ENCODE results near the gene NOSTRIN.

DNA sequence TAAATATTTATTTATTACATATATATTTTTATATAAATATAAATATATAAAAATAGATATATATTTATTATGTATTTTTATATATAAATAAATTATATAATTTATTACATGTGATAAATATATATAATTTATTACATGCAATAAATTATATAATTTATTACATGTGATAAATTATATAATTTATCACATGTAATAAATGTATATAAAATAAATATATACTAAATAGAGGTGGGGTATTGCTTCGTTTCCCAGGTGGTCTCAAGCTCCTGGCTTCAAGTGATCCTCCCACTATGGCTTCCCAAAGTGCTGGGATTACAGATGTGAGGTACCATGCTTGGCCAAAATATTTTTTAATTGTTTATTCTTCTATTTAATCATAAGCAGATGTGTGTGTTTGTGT lies 95.0 kb downstream of the NOSTRIN start:
- TF ChIP-seq POLR2AphosphoS5 (IDR thresholded peaks at IDR 0.05) (no peak), CTCF (IDR thresholded peaks at IDR 0.05) (no peak), POLR2A (IDR thresholded peaks at IDR 0.05) (no peak)

Measured in prostate gland (tissue), 2 donors.